ENCODE data around the gene MRPL2. TPM values are rescaled to one million over a fixed set of nuclear protein-coding genes. Genes with fewer than 3 reads are reported as not detected.

MRPL2 gene
- total RNA-seq, 1 donor from 2014 or later, result 55.2 TPM

DNA sequence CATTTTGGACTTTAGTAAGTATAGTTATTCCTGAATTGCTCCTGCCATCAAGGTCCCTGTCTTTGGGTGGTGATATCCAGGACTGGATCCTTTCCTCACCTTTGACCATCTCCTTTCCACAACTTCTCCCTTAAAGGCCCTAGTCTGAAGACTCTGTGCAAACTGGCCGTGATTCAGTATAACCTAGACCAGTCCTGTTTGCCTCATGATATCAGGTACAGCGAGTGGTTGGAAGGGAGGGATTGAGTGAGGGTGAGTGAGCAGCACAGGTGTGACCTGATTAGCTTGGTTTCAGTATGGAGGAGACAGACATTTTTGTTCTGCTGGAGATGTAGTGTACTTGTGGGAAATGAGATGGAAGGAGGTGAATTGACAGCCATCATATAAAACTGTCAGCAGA is 40.1 kb downstream of the MRPL2 start:
- peaks cover 41% of the 10 kb centered on the region for H3K4me1 Mint-ChIP-seq (ENCODE audit: unreplicated experiment)
- no peak overlapping the region for H3K4me3 Mint-ChIP-seq (ENCODE audit: unreplicated experiment)
- TF ChIP-seq, protein P1, sequence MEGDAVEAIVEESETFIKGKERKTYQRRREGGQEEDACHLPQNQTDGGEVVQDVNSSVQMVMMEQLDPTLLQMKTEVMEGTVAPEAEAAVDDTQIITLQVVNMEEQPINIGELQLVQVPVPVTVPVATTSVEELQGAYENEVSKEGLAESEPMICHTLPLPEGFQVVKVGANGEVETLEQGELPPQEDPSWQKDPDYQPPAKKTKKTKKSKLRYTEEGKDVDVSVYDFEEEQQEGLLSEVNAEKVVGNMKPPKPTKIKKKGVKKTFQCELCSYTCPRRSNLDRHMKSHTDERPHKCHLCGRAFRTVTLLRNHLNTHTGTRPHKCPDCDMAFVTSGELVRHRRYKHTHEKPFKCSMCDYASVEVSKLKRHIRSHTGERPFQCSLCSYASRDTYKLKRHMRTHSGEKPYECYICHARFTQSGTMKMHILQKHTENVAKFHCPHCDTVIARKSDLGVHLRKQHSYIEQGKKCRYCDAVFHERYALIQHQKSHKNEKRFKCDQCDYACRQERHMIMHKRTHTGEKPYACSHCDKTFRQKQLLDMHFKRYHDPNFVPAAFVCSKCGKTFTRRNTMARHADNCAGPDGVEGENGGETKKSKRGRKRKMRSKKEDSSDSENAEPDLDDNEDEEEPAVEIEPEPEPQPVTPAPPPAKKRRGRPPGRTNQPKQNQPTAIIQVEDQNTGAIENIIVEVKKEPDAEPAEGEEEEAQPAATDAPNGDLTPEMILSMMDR (IDR thresholded peaks at IDR 0.05), result no peak
- H3K27me3 Mint-ChIP-seq (ENCODE audit: unreplicated experiment), result no peaks in the 10 kb centered on the region
- H3K9me3 Mint-ChIP-seq (ENCODE audit: unreplicated experiment), result no peaks in the 10 kb centered on the region
- no peak for DNase-seq (ENCODE audit: extremely low spot score, unreplicated experiment)
- H3K27ac Mint-ChIP-seq (ENCODE audit: unreplicated experiment), result no peak overlapping the region
- peaks cover 29% of the 10 kb centered on the region for H3K36me3 Mint-ChIP-seq (ENCODE audit: unreplicated experiment)

DNA sequence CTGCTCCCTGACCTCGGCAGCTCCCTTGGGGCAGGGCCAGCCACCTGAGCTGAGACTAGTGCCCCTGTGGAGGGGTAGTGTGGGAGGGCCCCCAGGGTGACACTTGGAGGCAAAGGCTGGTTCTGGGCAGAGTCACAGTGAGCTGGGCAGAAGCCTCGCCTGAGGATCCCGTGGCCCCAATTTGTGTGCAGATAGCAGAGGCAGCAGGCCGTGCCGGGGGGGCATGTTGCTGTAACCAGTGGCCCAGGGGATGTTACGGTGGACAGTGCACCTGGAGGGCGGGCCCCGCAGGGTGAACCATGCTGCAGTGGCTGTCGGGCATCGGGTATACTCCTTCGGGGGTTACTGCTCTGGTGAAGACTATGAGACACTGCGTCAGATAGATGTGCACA is 42.3 kb downstream of the MRPL2 start:
- Mint-ChIP-seq H3K27me3 (ENCODE audit: unreplicated experiment) (no peaks in the 10 kb centered on the region), H3K36me3 (ENCODE audit: unreplicated experiment) (peaks cover 27% of the 10 kb centered on the region), H3K27ac (ENCODE audit: unreplicated experiment) (no peak overlapping the region), H3K4me1 (ENCODE audit: unreplicated experiment) (peaks cover 50% of the 10 kb centered on the region), H3K4me3 (ENCODE audit: unreplicated experiment) (no peak overlapping the region), H3K9me3 (ENCODE audit: unreplicated experiment) (no peaks in the 10 kb centered on the region)
- DNase-seq (ENCODE audit: extremely low spot score, unreplicated experiment), result no peak
- TF ChIP-seq, protein P1 (IDR thresholded peaks at IDR 0.05), result no peak

DNA sequence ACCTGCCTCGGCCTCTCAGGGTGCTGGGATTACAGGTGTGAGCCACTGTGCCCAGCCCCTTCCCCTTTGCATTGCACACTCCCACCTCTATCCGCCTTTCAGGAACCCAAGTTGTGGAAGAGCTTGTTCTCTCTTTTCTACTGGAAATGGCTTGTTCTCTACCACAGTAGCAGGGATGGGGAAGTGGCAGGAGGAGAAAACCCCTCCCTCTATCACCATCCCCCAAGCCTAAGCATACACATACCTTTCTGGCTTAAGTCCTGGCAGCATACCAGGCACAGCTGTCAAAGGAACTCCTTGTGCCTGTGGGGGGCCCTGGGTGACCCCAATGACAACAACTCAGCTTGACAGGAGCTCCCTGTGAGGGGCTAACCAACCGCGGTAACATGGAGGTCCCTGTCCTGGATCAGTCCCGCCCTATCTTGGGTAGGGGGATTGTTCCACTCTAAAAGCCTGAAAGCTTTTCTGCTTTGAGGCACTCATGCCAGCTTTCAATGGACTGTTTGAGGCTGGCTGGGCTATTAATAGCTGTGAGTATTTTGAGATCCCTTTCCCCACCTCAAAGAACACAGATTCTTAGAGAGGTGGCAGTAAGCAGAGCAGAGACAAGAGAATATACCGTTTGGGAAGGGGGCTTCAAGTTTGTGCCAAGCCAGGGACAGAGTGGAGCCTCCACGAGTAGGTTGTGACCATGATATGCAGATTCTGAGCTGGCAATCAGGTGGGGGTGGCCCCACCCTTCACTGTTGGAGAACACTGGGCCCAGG is 42.9 kb downstream of the MRPL2 start:
- Mint-ChIP-seq H3K27me3 (ENCODE audit: unreplicated experiment) (no peaks in the 10 kb centered on the region), H3K36me3 (ENCODE audit: unreplicated experiment) (peaks cover 31% of the 10 kb centered on the region), H3K9me3 (ENCODE audit: unreplicated experiment) (no peaks in the 10 kb centered on the region), H3K4me3 (ENCODE audit: unreplicated experiment) (peak overlapping the region; percentile 48), H3K27ac (ENCODE audit: unreplicated experiment) (no peak overlapping the region), H3K4me1 (ENCODE audit: unreplicated experiment) (peaks cover 53% of the 10 kb centered on the region)
- no peak for DNase-seq (ENCODE audit: extremely low spot score, unreplicated experiment)
- TF ChIP-seq, protein P1 (IDR thresholded peaks at IDR 0.05), result no peak

DNA sequence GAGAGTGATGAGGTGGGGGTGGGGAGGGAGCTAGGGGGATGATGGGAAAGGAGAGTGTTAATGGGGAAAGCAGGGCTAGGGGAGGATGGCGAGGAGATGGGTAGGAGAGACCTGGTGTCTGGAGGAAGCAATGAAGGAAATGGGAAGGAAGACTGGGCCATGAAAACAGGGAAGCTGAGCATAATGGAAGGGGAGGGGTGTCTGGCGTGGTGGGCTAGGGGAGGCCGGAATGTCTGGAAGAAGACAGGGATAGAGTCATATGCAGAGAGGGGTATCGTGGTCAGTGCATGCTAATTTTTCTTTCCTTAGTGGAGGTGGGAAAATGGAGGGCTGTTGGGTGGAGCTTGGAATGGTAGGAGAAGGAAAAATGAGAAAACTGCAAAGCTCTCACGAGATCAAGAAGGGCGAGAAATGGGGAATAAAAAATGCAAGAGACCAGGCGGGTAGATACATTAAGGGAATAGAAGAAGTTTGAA is 44.8 kb downstream of the MRPL2 start:
- DNase-seq (ENCODE audit: extremely low spot score, unreplicated experiment), result no peak
- H3K36me3 Mint-ChIP-seq (ENCODE audit: unreplicated experiment), result peaks cover 31% of the 10 kb centered on the region

DNA sequence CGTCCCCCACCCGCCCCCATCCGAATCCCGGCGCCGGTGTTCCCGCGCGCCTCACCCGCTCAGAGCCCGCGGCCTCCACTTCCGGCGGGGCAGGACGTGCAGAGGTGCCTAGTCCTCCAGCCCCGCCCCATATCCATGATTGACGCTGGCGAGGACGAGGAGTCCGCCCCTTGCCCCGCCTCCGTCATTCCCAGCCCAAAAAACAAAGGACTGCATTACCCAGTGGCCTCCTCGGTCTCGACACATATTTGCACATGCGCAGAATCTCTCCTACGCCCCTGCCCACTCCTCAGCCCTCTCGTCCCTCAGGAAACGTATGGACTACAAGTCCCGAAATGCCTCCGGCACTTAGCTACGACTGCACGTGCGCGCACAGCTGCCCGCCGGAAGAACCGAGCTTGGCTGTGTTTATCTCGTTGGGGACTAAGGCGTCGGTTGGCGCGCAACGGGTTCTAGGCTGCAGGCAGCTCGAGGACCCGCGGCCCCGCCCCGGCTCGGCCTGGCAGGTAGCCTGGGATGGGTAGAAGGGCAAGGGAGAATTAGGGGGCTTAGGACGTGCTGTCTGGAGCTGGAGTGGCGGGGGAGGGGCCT is 45.3 kb downstream of the MRPL2 start, which contains the start of the genes KLHDC3 and MEA1:
Gene KLHDC3 (plus strand): TSS at position 407 of the 591 bp plus-strand sequence. CDS start 2,944 bp downstream, outside the sequence.
Gene MEA1 (minus strand): TSS at position 104 of the 591 bp plus-strand sequence. CDS start 133 bp downstream, outside the sequence.
- TF ChIP-seq, protein P1 (IDR thresholded peaks at IDR 0.05), result no peak
- Mint-ChIP-seq H3K27ac (ENCODE audit: unreplicated experiment) (peak within 1 kb of the TSS; percentile 92), H3K27me3 (ENCODE audit: unreplicated experiment) (no peaks in the 10 kb centered on the region), H3K36me3 (ENCODE audit: unreplicated experiment) (peaks cover 29% of the 10 kb centered on the region), H3K4me1 (ENCODE audit: unreplicated experiment) (peaks cover 44% of the 10 kb centered on the region), H3K4me3 (ENCODE audit: unreplicated experiment) (peak within 1 kb of the TSS; percentile 98), H3K9me3 (ENCODE audit: unreplicated experiment) (no peaks in the 10 kb centered on the region)
- DNase-seq (ENCODE audit: extremely low spot score, unreplicated experiment), result peak; percentile 100

More for the DNA sequence above, 44.8 kb downstream of the MRPL2 start:
- TF ChIP-seq, protein P1 (IDR thresholded peaks at IDR 0.05), result no peak
- Mint-ChIP-seq H3K27me3 (ENCODE audit: unreplicated experiment) (no peaks in the 10 kb centered on the region), H3K4me1 (ENCODE audit: unreplicated experiment) (peaks cover 44% of the 10 kb centered on the region), H3K9me3 (ENCODE audit: unreplicated experiment) (no peaks in the 10 kb centered on the region), H3K27ac (ENCODE audit: unreplicated experiment) (peak overlapping the region; percentile 92), H3K4me3 (ENCODE audit: unreplicated experiment) (peak overlapping the region; percentile 98)
